DND-41 (cell line): ENCODE measurements around the gene MSI2.

Experiments used
- EZH2 ChIP-seq: IDR thresholded peaks from 3 replicates; pipeline ENCODE4 v1.6.1; 2012; ENCODE audit warnings: borderline replicate concordance, low read depth, mild to moderate bottlenecking, moderate library complexity, low read length, inconsistent platforms; ENCODE audit not compliant: severe bottlenecking
- TF ChIP-seq, protein P1 (sequence below): IDR thresholded peaks from 2 replicates; pipeline ENCODE4 v1.5.1; 2012; ENCODE audit warnings: borderline replicate concordance, low read length, moderate library complexity, mild to moderate bottlenecking; ENCODE audit not compliant: poor library complexity, severe bottlenecking; ENCODE audit errors: extremely low read depth

DNA sequence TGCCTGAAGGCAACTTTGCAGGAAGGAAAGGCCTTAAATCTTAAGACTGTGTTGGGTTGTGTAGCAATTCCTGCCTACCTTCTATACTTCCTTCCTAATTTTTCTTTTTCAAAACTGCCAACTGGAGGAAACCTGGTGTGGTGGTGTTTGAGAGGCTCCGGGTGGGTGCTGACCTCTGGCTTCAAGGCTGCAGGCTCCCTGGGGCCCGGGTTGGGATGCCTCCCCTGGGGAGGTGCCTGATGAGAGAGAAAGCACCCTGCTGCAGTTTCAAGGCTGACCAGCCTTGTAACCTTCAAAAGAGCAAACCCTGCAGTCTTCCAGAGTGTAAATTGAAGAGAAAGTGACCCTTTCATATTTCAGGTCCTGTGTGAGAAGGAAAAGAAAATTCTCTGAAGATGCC lies 55.9 kb downstream of the MSI2 start:
- TF ChIP-seq, protein P1, sequence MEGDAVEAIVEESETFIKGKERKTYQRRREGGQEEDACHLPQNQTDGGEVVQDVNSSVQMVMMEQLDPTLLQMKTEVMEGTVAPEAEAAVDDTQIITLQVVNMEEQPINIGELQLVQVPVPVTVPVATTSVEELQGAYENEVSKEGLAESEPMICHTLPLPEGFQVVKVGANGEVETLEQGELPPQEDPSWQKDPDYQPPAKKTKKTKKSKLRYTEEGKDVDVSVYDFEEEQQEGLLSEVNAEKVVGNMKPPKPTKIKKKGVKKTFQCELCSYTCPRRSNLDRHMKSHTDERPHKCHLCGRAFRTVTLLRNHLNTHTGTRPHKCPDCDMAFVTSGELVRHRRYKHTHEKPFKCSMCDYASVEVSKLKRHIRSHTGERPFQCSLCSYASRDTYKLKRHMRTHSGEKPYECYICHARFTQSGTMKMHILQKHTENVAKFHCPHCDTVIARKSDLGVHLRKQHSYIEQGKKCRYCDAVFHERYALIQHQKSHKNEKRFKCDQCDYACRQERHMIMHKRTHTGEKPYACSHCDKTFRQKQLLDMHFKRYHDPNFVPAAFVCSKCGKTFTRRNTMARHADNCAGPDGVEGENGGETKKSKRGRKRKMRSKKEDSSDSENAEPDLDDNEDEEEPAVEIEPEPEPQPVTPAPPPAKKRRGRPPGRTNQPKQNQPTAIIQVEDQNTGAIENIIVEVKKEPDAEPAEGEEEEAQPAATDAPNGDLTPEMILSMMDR: no peak
- TF ChIP-seq EZH2: no peak
